WI38 (cell line): ENCODE measurements around the gene GRM3.

ENCODE experiments used
- H3K4me3 ChIP-seq: 2 replicates; pipeline ENCODE4 v1.5.1; 2011; ENCODE audit warnings: low read depth, mild to moderate bottlenecking, control low read depth, low read length
- TF ChIP-seq, protein P1 (sequence below): IDR thresholded peaks from 2 replicates; pipeline ENCODE4 v1.5.1; 2012; ENCODE audit warnings: low read depth, mild to moderate bottlenecking, control low read depth, low read length

The GRM3 gene

GRCh38 chr7:86818903-86819302, 175.2 kb downstream of the GRM3 start:
- TF ChIP-seq, protein P1, sequence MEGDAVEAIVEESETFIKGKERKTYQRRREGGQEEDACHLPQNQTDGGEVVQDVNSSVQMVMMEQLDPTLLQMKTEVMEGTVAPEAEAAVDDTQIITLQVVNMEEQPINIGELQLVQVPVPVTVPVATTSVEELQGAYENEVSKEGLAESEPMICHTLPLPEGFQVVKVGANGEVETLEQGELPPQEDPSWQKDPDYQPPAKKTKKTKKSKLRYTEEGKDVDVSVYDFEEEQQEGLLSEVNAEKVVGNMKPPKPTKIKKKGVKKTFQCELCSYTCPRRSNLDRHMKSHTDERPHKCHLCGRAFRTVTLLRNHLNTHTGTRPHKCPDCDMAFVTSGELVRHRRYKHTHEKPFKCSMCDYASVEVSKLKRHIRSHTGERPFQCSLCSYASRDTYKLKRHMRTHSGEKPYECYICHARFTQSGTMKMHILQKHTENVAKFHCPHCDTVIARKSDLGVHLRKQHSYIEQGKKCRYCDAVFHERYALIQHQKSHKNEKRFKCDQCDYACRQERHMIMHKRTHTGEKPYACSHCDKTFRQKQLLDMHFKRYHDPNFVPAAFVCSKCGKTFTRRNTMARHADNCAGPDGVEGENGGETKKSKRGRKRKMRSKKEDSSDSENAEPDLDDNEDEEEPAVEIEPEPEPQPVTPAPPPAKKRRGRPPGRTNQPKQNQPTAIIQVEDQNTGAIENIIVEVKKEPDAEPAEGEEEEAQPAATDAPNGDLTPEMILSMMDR = no peak
- H3K4me3 ChIP-seq = no peak overlapping the region

GRCh38 chr7:86823769-86824168, 180.1 kb downstream of the GRM3 start:
- H3K4me3 ChIP-seq = no peak overlapping the region
- TF ChIP-seq, protein P1 = no peak

GRCh38 chr7:86825264-86825663, 181.6 kb downstream of the GRM3 start:
- no peak overlapping the region for H3K4me3 ChIP-seq
- TF ChIP-seq, protein P1 = no peak

DNA sequence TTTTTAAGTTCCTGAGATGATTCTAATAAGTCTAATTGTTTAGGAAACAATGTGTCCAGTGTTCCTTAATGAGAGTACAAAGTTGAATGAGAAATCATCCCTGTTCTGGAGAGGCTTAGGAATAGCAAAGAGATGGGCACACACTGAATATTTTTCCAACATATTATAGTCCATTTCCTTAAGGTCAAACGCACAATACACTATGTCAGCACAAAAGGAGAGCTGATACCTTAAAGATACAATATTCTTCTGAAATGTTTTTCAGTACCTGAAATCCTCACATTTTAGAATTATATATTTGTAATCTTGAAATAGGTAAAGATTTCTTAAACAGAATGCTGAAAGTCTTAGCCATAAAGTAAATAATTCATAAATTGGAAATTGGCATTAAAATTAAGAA, 183.2 kb downstream of the GRM3 start:
- H3K4me3 ChIP-seq = no peak overlapping the region
- TF ChIP-seq, protein P1 = no peak

- TF ChIP-seq, protein P1 = no peak
- no peak overlapping the region for H3K4me3 ChIP-seq
Observed at GRCh38 chr7:86833360-86833759, 189.7 kb downstream of the GRM3 start.

DNA sequence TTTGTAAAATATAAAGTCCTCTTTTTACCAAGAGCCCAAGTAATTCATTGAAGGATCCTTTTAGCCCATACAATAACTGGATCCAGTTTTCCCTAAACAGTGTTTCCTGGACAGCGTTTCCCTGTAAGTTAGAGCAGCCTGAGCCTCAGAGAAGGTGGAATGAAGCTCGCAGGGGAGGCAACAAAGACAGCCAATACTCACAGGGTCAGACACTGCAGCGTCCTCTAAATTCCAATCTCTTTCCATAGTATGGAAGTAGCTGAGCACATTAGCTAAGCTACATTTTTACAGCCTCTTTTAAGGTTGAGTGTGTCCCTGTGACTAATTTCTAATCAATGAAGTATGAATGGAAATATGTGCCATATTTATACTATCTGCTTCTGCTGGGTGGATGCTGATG, 193.5 kb downstream of the GRM3 start:
- H3K4me3 ChIP-seq = no peak overlapping the region
- TF ChIP-seq, protein P1 = no peak

- TF ChIP-seq, protein P1 = no peak
- H3K4me3 ChIP-seq = no peak overlapping the region
Observed at GRCh38 chr7:86844608-86845007, 200.9 kb downstream of the GRM3 start.
